Hepatocyte (in vitro differentiated cells): ENCODE data around the gene MBD6.

Experiments used
- EZH2 ChIP-seq: fragments of 200-600 bp; sonication (generic); IDR thresholded peaks from 2 replicates; pipeline ENCODE4 v1.6.1; 2016; ENCODE audit warnings: antibody characterized with exemption, mild to moderate bottlenecking, borderline replicate concordance
- EZH2phosphoT487 ChIP-seq: fragments of 200-600 bp; sonication (generic); IDR thresholded peaks from one replicate; pipeline ENCODE4 v1.6.1; 2018; ENCODE audit warnings: antibody characterized with exemption, mild to moderate bottlenecking, low read depth, moderate library complexity; ENCODE audit not compliant: unreplicated experiment, severe bottlenecking
- TF ChIP-seq, protein P1 (sequence below): fragments of 200-600 bp; sonication (generic); IDR thresholded peaks from 2 replicates; pipeline ENCODE4 v1.5.1; 2016; ENCODE audit warnings: antibody characterized with exemption, mild to moderate bottlenecking; ENCODE audit not compliant: poor library complexity

DNA sequence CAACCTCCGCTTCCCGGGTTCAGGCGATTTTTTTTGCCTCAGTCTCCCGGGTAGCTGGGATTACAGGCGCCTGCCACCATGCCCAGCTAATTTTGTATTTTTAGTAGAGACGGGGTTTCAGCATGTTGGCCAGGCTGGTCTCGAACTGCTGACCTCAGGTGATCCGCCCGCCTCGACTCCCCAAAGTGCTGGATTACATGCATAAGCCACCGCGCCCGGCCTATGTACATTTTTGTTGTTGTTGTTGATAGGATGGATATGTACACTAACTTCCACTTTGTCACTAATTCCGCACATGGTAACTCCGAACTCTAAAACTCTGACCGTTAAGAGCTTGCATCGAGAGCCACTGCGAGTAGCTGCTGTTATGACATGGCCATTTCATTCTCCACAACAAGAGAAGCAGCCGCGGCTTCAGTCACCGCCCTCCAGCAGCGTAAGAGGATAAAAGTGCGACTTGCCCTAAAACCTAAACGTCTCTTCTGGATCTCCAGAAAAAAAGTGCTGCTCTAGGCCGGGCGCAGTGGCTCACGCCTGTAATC, 35.5 kb upstream of the MBD6 start:
- TF ChIP-seq, protein P1, sequence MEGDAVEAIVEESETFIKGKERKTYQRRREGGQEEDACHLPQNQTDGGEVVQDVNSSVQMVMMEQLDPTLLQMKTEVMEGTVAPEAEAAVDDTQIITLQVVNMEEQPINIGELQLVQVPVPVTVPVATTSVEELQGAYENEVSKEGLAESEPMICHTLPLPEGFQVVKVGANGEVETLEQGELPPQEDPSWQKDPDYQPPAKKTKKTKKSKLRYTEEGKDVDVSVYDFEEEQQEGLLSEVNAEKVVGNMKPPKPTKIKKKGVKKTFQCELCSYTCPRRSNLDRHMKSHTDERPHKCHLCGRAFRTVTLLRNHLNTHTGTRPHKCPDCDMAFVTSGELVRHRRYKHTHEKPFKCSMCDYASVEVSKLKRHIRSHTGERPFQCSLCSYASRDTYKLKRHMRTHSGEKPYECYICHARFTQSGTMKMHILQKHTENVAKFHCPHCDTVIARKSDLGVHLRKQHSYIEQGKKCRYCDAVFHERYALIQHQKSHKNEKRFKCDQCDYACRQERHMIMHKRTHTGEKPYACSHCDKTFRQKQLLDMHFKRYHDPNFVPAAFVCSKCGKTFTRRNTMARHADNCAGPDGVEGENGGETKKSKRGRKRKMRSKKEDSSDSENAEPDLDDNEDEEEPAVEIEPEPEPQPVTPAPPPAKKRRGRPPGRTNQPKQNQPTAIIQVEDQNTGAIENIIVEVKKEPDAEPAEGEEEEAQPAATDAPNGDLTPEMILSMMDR = no peak
- no peak for TF ChIP-seq EZH2
- TF ChIP-seq EZH2phosphoT487 = no peak
